GM10248 (cell line): ENCODE measurements around the gene TMEM63A.

ENCODE experiments used
- CTCF ChIA-PET: fragments of 300-600 bp; sonication (Branson Sonifier 250); formaldehyde crosslinking; extraction: SDS; loops from one replicate; lab custom pipeline; 2021; ENCODE audit warnings: antibody characterized with exemption; lab: Yijun Ruan, JAX
- POLR2A ChIA-PET: fragments of 350-650 bp; sonication (Branson Sonifier 250); formaldehyde crosslinking; extraction: SDS; loops from one replicate; lab custom pipeline; 2020; ENCODE audit warnings: antibody characterized with exemption; lab: Yijun Ruan, JAX
- DNase-seq: peaks from one replicate; pipeline ENCODE4 v3.0.0; 2012; ENCODE audit errors: extremely low spot score
- CTCF ChIP-seq: IDR thresholded peaks from 2 replicates; pipeline ENCODE4 v1.5.1; 2012; ENCODE audit warnings: mild to moderate bottlenecking, low read depth; ENCODE audit errors: extremely low read depth, missing control alignments, control extremely low read depth

TMEM63A gene

GRCh38 chr1:225857256-225857655, 24.9 kb downstream of the TMEM63A start:
- CTCF ChIA-PET, result no interaction called here
- no peak for TF ChIP-seq CTCF
- no peak for DNase-seq
- POLR2A ChIA-PET, result no interaction called here

DNA sequence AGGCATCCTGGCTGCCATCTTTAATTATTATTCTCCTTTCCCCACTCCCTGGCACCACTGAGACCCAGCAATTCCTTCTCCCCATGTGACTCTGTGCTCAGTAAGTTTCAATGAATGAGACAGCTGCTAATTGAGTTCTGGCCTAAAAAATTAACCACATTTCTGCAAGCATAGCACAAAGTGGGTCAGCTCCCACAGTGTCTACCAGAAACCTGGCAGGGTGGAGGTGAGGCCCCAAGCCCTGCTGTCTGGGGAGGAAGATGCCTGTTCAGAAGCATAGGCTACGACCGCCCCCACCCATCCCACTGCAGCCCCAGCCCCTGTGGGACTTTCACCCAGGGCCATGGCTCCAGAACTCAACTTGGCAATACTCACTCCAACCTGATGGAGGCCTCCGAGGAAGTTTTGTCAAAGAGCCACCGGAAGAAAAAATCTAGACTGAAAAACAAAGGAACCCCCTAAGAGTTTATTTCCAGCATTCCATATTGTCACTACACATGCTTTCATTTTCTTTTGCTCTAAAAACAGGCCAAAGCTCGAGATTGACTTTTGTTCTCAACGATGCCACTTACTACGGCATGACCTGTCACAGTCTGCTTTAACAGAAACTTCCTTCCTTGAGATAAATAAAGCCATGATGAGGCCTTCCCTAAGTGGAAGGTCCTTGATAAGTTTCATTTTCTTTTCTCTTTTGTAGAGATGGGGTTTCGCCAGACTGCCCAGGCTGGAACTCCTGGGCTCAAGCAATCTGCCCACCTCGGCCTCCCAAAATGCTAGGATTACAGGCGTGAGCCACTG, 26.5 kb downstream of the TMEM63A start:
- no peak for TF ChIP-seq CTCF
- CTCF ChIA-PET, result interaction anchor here (0.9 to 1.6 kb wide), 3 partner anchors 12 to 27 kb away, joined by 3 to 4 read pairs (median 3); partner anchors contain the start of gene TMEM63A
- POLR2A ChIA-PET, result no interaction called here
- DNase-seq, result no peak

GRCh38 chr1:225853441-225853840, 28.7 kb downstream of the TMEM63A start:
- no peak for TF ChIP-seq CTCF
- POLR2A ChIA-PET, result no interaction called here
- DNase-seq, result no peak
- CTCF ChIA-PET, result interaction anchor here (0.9 kb wide), 2 partner anchors 29 to 60 kb away, joined by 3 to 5 read pairs; partner anchors contain the start of gene TMEM63A

- ChIA-PET POLR2A (no interaction called here), CTCF (interaction anchor here (0.9 to 1.5 kb wide), 3 partner anchors 17 to 59 kb away, joined by 3 to 5 read pairs (median 5); partner anchors contain the start of gene TMEM63A)
Observed at GRCh38 chr1:225852413-225853124, 29.6 kb downstream of the TMEM63A start.

GRCh38 chr1:225851805-225852204, 30.4 kb downstream of the TMEM63A start:
- CTCF ChIA-PET, result interaction anchor here (1.5 kb wide), 1 partner anchor 17 kb away, joined by 5 read pairs; no protein-coding TSS in a partner anchor
- POLR2A ChIA-PET, result no interaction called here
- no peak for TF ChIP-seq CTCF
- DNase-seq, result peak; percentile 72

More at GRCh38 chr1:225852413-225853124, 29.6 kb downstream of the TMEM63A start:
- no peak for DNase-seq
- no peak for TF ChIP-seq CTCF

DNA sequence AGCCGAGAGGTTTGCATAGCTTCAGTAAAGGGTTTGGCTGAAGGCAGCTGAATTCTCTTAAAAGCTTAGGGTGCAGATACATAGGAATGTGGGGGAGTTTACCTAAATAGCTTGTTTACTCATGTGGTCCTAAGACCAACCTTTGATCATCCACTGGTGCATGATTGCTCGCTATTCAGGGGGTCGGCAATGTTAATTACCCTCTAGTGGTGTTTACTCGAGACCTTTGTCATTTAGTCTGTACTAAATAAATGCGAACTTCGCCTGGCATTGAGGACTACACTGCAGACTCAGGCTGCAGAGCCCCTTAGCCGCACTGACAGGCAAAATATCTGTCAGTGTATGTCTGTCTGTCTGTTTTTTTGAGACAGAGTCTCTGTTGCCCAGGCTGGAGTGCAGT, 31.8 kb downstream of the TMEM63A start:
- POLR2A ChIA-PET, result no interaction called here
- CTCF ChIA-PET, result interaction anchor here (0.9 kb wide), 1 partner anchor 73 kb away, joined by 3 read pairs; the partner anchor contains the start of gene SRP9
- no peak for DNase-seq
- no peak for TF ChIP-seq CTCF
